Panc1 (cell line): ENCODE results near the gene INTS3. TPM values are rescaled to one million over a fixed set of nuclear protein-coding genes. Genes with fewer than 3 reads are reported as not detected.

Experiments used
- ATAC-seq: fragments of 200-7000 bp; cut with Tn5 transposase; 2 replicates; pipeline ENCODE4 v1.9.1; 2020; ENCODE audit warnings: mild to moderate bottlenecking, moderate library complexity
- BruUV-seq: library from RNA; stranded (reverse); fragments of 400-500 nt; replicated peaks from 2 replicates; lab custom pipeline; 2021; lab: Mats Ljungman, UMichigan
- CTCF ChIA-PET: fragments of 300-600 bp; sonication (Branson Sonifier 250); formaldehyde crosslinking; loops from one replicate; lab custom pipeline; 2022; ENCODE audit warnings: antibody characterized with exemption; lab: Charles Lee
- POLR2A ChIA-PET: fragments of 300-600 bp; sonication (Branson Sonifier 250); formaldehyde crosslinking; loops from one replicate; lab custom pipeline; 2022; ENCODE audit warnings: antibody characterized with exemption; lab: Charles Lee
- DNase-seq: peaks from one replicate; pipeline ENCODE4 v3.0.0-alpha.2; 2010; ENCODE audit warnings: low read depth, low spot score
- H3K27ac ChIP-seq: 2 replicates; pipeline ENCODE4 v1.5.1; 2011; ENCODE audit warnings: mild to moderate bottlenecking, low read length, inconsistent platforms
- H3K27me3 ChIP-seq: fragments of 200-500 bp; sonication (Bioruptor generic); 2 replicates; pipeline ENCODE4 v1.6.0; 2014; ENCODE audit warnings: low read length, inconsistent platforms; ENCODE audit not compliant: control insufficient read depth, insufficient read depth
- H3K36me3 ChIP-seq: fragments of 200-500 bp; sonication (Bioruptor generic); 2 replicates; pipeline ENCODE4 v1.5.1; 2014; ENCODE audit warnings: inconsistent platforms, mild to moderate bottlenecking, low read length, moderate library complexity; ENCODE audit not compliant: control insufficient read depth, insufficient read depth
- H3K4me1 ChIP-seq: 2 replicates; pipeline ENCODE4 v1.5.1; 2011; ENCODE audit warnings: inconsistent platforms, mild to moderate bottlenecking, low read length, moderate library complexity; ENCODE audit not compliant: control insufficient read depth, insufficient read depth
- H3K4me3 ChIP-seq, 2 experiments: 2 replicates each; pipeline ENCODE4 v1.5.1; 2011 to 2012; ENCODE audit warnings: low read depth in 2 of 2, low read length in 2 of 2, mild to moderate bottlenecking in 2 of 2, inconsistent platforms in 1 of 2, moderate library complexity in 1 of 2
- H3K9me3 ChIP-seq: fragments of 200-500 bp; sonication (Bioruptor generic); 2 replicates; pipeline ENCODE4 v1.5.1; 2014; ENCODE audit warnings: low read depth, mild to moderate bottlenecking, inconsistent platforms, low read length, moderate library complexity; ENCODE audit not compliant: control insufficient read depth, insufficient read depth
- POLR2AphosphoS5 ChIP-seq: IDR thresholded peaks from 2 replicates; pipeline ENCODE4 v1.6.1; 2012; ENCODE audit warnings: mild to moderate bottlenecking, low read depth, low read length, moderate library complexity
- SIN3A ChIP-seq: IDR thresholded peaks from 2 replicates; pipeline ENCODE4 v1.6.1; 2012; ENCODE audit warnings: low read depth, mild to moderate bottlenecking, low read length, moderate library complexity, borderline replicate concordance; ENCODE audit not compliant: insufficient read depth
- TCF7L2 ChIP-seq: IDR thresholded peaks from 2 replicates; pipeline ENCODE4 v1.6.1; 2011; ENCODE audit warnings: mild to moderate bottlenecking, low read depth, low read length, inconsistent platforms
- in situ Hi-C: cut with HindIII; loops from 2 replicates; pipeline ENCODE4 v1.10.0; 2016; ENCODE audit warnings: low sequenced_read_pairs, low pct_unique_long_range_greater_than_20kb
- intact Hi-C: fragments of 100-400 bp; cut with micrococcal nuclease; formaldehyde crosslinking; loops from one replicate; pipeline ENCODE4 v1.10.0; 2022; ENCODE audit not compliant: unreplicated experiment
- total RNA-seq: library from RNA; stranded (reverse); gene quantifications from one replicate; pipeline ENCODE4 v1.2.1, GENCODE V29; 2021; ENCODE audit not compliant: unreplicated experiment
- TF ChIP-seq, protein P1 (sequence below), 2 experiments: IDR thresholded peaks; 2 replicates each; pipeline ENCODE4 v1.6.1; 2011 to 2012; ENCODE audit warnings: low read depth in 2 of 2, control low read depth in 1 of 2, low read length in 1 of 2, mild to moderate bottlenecking in 1 of 2, moderate library complexity in 1 of 2; ENCODE audit not compliant: insufficient read depth in 1 of 2
- TF ChIP-seq, protein P2 (sequence below): fragments of 450-650 bp; IDR thresholded peaks from 2 replicates; pipeline ENCODE4 v1.5.1; 2017; ENCODE audit warnings: mild to moderate bottlenecking

INTS3 gene
- total RNA-seq, 1 experiment from 2014 or later: 77.3 TPM

DNA sequence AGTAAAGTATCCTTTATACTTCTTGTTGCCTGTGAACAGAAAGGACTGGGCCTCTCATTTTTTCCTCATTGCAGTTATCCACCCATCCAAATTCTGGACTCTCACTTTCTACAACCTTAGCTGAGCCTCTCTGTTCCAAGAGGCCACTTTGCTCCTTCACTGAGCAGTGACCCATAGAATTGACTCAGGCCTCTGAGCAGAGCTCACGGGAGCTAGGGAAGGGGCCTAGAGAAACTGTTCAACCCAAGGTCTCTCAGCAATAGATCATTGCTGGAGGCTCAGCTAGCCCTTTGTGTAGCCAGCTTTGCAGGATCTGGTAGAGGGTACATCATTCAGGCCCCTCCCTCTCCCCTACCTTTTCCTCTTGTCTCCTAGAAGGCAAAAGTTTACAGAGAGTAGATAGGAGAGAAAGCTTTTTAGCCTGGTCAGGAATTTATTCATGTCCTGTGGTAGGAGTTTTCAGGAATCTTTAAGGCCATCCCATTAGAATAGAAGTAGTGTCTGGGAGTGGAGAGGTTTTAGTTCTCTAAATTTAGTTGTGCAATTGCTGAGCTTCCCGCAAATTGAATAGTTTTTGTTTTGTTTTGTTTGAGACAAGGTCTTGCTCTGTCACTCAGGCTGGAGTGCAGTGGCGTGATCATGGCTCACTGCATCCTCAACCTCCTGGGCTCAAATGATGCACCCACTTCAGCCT lies 6.7 kb downstream of the INTS3 start:
- no TSS peak for BruUV-seq
- ATAC-seq (no peak), DNase-seq (no peak)
- no peaks in the 10 kb centered on the region for H3K36me3 ChIP-seq
- TF ChIP-seq SIN3A (no peak), TCF7L2 (no peak), POLR2AphosphoS5 (no peak)
- TF ChIP-seq, protein P1, sequence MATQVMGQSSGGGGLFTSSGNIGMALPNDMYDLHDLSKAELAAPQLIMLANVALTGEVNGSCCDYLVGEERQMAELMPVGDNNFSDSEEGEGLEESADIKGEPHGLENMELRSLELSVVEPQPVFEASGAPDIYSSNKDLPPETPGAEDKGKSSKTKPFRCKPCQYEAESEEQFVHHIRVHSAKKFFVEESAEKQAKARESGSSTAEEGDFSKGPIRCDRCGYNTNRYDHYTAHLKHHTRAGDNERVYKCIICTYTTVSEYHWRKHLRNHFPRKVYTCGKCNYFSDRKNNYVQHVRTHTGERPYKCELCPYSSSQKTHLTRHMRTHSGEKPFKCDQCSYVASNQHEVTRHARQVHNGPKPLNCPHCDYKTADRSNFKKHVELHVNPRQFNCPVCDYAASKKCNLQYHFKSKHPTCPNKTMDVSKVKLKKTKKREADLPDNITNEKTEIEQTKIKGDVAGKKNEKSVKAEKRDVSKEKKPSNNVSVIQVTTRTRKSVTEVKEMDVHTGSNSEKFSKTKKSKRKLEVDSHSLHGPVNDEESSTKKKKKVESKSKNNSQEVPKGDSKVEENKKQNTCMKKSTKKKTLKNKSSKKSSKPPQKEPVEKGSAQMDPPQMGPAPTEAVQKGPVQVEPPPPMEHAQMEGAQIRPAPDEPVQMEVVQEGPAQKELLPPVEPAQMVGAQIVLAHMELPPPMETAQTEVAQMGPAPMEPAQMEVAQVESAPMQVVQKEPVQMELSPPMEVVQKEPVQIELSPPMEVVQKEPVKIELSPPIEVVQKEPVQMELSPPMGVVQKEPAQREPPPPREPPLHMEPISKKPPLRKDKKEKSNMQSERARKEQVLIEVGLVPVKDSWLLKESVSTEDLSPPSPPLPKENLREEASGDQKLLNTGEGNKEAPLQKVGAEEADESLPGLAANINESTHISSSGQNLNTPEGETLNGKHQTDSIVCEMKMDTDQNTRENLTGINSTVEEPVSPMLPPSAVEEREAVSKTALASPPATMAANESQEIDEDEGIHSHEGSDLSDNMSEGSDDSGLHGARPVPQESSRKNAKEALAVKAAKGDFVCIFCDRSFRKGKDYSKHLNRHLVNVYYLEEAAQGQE (IDR thresholded peaks at IDR 0.05; ENCODE audit: insufficient read depth in 1 of 2, low read depth in 2 of 2, low read length in 1 of 2): no peak
- TF ChIP-seq, protein P2, sequence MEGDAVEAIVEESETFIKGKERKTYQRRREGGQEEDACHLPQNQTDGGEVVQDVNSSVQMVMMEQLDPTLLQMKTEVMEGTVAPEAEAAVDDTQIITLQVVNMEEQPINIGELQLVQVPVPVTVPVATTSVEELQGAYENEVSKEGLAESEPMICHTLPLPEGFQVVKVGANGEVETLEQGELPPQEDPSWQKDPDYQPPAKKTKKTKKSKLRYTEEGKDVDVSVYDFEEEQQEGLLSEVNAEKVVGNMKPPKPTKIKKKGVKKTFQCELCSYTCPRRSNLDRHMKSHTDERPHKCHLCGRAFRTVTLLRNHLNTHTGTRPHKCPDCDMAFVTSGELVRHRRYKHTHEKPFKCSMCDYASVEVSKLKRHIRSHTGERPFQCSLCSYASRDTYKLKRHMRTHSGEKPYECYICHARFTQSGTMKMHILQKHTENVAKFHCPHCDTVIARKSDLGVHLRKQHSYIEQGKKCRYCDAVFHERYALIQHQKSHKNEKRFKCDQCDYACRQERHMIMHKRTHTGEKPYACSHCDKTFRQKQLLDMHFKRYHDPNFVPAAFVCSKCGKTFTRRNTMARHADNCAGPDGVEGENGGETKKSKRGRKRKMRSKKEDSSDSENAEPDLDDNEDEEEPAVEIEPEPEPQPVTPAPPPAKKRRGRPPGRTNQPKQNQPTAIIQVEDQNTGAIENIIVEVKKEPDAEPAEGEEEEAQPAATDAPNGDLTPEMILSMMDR: no peak
- in situ Hi-C loops (no loop called here), intact Hi-C loops (no loop called here)
- H3K4me1 ChIP-seq: peaks cover 7% of the 10 kb centered on the region
- CTCF ChIA-PET: no interaction called here
- no peak overlapping the region for H3K4me3 ChIP-seq
- H3K9me3 ChIP-seq: no peaks in the 10 kb centered on the region
- no peaks in the 10 kb centered on the region for H3K27me3 ChIP-seq
- H3K27ac ChIP-seq: no peak overlapping the region
- POLR2A ChIA-PET: no interaction called here

DNA sequence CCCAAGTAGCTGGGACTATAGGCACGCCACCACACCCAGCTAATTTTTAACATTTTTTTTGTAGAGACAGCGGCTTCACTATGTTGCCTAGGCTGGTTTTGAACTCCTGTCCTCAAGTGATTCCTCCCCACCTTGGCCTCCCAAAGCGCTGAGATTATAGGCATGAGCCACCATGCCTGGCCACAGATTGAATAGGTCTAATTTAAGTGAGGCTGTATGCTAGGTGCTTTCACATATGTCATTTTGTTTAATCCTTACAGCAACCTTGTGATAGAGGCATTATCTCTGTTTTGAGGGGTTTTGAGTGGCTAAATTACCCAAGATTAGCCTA lies 7.2 kb downstream of the INTS3 start:
- Histone ChIP-seq H3K9me3 (no peaks in the 10 kb centered on the region), H3K27ac (no peak overlapping the region), H3K4me1 (peaks cover 3% of the 10 kb centered on the region), H3K36me3 (no peaks in the 10 kb centered on the region), H3K4me3 (no peak overlapping the region), H3K27me3 (no peaks in the 10 kb centered on the region)
- ATAC-seq (no peak), DNase-seq (no peak)
- BruUV-seq: no TSS peak
- intact Hi-C loops: no loop called here
- TF ChIP-seq, protein P2: no peak
- TF ChIP-seq TCF7L2 (no peak), SIN3A (no peak), POLR2AphosphoS5 (no peak)
- TF ChIP-seq, protein P1 (IDR thresholded peaks at IDR 0.05; ENCODE audit: insufficient read depth in 1 of 2, low read depth in 2 of 2, low read length in 1 of 2): no peak
- in situ Hi-C loops: no loop called here
- ChIA-PET POLR2A (no interaction called here), CTCF (no interaction called here)
